CD4-positive, alpha-beta T cell treated with Interleukin-6 at 100 ng/mL for 8 hours (primary cell): ENCODE data around the gene ZNF407.
A peak's percentile ranks its signal among the peaks of the same experiment; 100 is the strongest.
"Not testable (repeated sequence)": the region's sequence is repeated elsewhere in the genome, so short reads cannot be mapped to it uniquely, and the experiment has no call there.

Experiments
- DNase-seq: peaks from one replicate; pipeline ENCODE4 v3.0.0-alpha.2; 2020; ENCODE audit warnings: mixed read lengths, low spot score

ZNF407 gene, protein sequence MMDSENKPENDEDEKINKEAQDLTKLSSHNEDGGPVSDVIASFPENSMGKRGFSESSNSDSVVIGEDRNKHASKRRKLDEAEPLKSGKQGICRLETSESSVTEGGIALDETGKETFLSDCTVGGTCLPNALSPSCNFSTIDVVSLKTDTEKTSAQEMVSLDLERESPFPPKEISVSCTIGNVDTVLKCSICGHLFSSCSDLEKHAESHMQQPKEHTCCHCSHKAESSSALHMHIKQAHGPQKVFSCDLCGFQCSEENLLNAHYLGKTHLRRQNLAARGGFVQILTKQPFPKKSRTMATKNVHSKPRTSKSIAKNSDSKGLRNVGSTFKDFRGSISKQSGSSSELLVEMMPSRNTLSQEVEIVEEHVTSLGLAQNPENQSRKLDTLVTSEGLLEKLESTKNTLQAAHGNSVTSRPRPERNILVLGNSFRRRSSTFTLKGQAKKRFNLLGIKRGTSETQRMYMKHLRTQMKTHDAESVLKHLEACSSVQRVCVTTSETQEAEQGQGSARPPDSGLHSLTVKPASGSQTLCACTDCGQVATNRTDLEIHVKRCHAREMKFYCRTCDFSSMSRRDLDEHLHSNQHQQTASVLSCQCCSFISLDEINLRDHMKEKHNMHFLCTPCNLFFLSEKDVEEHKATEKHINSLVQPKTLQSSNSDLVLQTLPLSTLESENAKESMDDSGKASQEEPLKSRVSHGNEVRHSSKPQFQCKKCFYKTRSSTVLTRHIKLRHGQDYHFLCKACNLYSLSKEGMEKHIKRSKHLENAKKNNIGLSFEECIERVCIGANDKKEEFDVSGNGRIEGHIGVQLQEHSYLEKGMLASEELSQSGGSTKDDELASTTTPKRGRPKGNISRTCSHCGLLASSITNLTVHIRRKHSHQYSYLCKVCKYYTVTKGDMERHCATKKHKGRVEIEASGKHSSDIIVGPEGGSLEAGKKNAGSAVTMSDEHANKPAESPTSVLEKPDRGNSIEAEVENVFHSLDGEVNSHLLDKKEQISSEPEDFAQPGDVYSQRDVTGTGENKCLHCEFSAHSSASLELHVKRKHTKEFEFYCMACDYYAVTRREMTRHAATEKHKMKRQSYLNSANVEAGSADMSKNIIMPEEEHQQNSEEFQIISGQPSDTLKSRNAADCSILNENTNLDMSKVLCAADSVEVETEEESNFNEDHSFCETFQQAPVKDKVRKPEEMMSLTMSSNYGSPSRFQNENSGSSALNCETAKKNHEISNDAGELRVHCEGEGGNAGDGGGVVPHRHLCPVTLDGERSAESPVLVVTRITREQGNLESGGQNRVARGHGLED (N-terminal part only)

DNA sequence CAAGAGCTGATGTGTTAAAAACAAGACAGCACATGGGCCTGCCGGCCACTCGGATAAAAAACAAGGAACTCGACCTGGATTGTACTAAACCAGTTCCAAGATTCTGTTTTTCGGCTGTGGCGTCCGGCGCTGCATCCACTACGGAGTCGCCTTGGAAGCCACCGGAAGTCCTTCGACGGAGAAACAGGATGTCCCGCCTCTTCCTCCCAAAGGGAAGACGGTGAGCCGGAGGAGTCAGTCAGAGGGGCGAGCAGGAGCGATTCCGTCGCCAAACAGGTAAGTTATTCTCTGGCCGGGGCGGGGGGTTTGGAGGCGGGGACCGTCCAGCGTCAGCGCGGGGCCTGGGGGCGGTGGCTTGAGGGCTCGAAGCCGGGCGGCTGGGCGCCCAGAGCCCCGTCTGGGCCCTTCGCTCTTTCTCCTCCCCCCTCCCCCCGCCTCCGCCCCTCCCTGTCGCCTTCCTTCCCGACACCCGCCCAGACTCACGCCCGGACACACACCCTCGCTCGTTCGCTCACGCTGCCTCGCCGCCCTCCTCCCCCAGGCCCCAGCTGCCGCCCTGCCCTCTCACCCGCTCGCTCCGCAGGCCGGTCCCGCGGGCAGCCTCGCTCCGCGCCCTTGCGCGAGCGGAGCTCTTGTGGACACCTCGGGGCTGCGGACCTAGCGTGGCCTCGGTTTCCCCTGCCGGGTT is at the start of gene ZNF407:
Gene ZNF407, plus strand, starts transcription at position 209 of the 688 bp plus-strand sequence. CDS start 33,150 bp downstream, outside the sequence.
- peak; percentile 83 for DNase-seq

DNA sequence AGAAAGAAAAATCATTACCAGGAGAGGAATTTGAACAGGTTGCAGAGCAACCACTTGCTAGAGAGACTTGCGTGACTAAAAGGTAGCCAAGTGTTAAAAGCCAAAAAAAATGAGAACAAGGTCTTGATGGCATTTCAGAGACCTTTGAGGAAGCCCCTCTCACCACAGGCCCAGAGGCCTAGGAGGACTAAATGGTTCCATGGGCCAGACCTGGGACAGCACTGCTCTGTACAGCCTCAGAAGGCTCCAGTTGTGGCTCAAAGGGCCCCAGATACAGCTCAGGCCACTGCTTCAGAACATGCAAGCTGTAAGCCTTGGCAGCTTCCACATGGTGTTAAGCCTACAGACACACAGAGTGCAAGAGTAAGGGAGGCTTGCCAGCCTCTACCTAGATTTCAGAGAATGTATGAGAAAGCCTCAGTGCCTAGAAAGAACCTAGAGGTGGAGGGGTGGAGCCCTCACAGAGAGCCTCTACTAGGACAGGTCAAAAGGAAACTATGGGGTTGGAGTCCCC is 48.0 kb upstream of the ZNF407 start:
- no peak for DNase-seq

DNA sequence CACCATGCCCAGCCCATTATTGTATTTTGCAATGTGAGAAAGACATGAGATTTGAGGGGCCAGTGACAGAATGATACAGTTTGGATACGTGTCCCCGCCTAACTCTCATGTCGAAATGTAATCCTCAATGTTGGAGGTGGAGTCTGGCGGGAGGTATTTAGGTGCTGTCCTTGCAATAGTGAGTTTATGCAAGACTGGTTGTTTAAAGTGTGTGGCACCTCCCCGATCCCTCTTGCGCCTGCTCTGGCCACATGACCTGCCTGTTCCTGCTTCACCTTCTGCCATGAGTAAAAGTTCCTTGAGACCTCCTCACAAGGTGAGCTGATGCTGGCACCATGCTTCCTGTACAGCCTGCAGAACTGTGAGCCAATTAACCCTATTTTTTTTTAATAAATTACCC is 46.8 kb upstream of the ZNF407 start:
- no peak for DNase-seq

DNA sequence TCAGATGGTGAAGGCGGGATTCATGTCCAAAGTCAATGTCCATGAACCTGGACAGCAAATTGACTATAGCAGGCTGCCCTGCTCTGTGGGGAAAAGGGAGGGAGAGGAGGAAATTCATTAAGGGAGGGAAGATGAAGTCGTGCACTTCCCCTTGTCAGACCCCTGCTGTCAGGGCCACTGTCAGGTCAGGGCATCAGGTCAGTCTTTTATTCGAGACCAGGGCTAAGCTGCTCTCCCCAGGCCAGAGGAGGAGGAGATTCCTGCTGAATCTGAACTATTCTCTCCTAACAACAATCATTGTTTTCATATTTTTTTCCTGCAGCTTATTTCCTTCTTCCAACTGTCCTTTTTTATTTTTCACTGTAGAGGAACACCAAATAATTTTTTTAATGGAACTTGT is 46.2 kb upstream of the ZNF407 start:
- DNase-seq = no peak

DNA sequence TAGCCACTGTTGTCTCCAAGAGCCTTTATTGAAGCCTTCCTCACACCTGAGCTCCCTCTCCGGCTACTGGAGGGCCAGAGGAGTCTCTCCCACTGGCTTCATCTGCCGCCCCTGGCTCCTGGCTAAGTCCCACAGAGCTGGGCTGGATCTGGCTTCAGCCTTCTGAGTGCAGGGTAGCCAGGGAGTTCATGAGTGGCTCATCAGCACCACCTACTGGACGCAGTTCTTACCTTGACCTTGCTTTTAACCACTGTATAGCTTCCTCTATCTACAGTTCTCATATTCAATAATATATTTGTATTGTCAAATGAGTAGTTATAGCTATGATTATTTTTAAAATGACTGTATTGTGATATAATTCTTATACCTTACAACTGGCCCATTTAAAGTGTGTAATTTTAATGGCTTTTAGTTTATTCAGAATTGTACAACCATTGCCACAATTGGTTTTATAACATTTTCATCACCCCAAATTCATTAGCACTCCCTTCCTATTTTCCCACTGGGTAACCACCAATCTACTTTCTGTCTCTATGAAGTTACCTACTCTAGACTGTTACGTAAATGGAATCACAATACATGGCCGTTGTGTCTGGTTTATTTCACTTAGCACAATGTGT is 45.6 kb upstream of the ZNF407 start:
- peak; percentile 69 for DNase-seq

GRCh38 chr18:74556126-74556525 is 41.5 kb upstream of the ZNF407 start:
- DNase-seq = no peak

DNA sequence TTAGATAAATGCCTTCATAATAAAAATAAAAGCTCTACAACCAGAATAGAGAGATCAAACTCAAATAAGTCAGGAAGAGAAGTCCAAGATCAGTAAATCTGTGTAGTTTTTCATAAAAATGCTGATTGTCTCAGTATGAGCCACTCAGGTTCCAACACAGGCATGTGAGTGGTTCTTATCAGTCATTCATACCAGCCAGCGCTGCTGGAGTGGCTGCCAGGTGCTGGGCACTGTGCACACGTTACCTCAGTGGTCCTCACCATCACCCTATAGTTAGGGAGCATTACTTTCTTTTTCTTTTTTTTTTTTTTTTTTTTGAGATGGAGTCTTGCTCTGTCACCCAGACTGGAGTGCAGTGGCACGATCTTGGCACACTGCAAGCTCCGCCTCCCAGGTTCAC is 39.6 kb upstream of the ZNF407 start:
- DNase-seq = no peak

DNA sequence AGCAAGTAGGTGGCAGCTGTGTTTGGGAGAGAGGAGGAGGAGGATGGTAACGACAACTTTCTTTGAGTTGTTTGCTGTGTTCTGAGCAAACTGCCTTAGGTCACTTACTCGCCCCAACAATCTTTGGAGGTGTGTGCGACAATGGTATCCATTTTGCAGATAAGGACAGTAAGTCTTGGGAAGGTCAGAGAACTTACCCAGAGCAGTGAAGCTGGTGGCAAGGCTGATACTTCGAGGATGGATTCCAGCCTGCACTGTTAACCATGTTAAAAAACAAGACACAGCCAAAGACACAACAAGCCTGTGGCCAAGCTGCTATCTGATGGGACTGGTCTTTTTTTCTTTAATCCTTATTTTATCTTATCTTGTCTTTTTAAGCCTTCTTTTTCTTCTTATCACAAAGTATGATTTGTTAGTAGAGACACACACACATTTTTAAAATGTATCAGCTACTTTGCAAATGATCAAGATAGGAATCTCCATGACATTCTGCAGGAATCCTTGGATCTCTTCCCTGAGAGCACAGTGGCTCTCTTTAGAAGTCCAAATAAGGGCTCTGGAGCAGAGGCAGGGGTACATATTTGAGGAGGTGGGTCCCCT is 35.4 kb upstream of the ZNF407 start:
- no peak for DNase-seq

- DNase-seq = no peak
Observed at GRCh38 chr18:74562775-74563174, 34.9 kb upstream of the ZNF407 start.

DNA sequence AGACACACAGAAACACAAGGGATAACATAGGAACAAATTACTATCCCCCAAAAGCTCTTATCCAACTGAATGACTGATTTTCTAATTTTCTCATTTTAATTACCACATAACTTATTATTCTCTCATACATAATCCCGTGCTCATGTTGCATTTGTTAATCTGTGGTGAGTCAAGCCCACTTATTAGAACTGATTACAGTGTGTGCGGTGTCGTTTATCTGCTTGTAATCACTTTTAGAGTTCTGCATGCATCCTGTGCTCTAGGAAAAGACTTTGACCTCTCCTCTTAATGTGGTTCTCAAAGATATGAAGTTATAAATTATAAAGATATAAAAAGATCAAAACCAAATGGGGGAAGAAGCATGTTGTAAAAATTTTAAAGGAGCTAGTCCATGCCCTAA is 33.7 kb upstream of the ZNF407 start:
- no peak for DNase-seq

GRCh38 chr18:74565164-74565563 is 32.5 kb upstream of the ZNF407 start:
- DNase-seq = not testable (repeated sequence)

- not testable (repeated sequence) for DNase-seq
Observed at GRCh38 chr18:74565993-74566392, 31.7 kb upstream of the ZNF407 start.

GRCh38 chr18:74567822-74568221 is 29.8 kb upstream of the ZNF407 start:
- no peak for DNase-seq

- no peak for DNase-seq
Observed at GRCh38 chr18:74569401-74569800, 28.3 kb upstream of the ZNF407 start.

GRCh38 chr18:74570266-74570665 is 27.4 kb upstream of the ZNF407 start:
- no peak for DNase-seq

- DNase-seq = no peak
Observed at GRCh38 chr18:74571895-74572680, 25.6 kb upstream of the ZNF407 start.

GRCh38 chr18:74573053-74573452 is 24.6 kb upstream of the ZNF407 start:
- no peak for DNase-seq

GRCh38 chr18:74574916-74575315 is 22.8 kb upstream of the ZNF407 start:
- no peak for DNase-seq

- no peak for DNase-seq
Observed at GRCh38 chr18:74577019-74577418, 20.7 kb upstream of the ZNF407 start.
